CD4-positive, alpha-beta memory T cell (primary cell): ENCODE results near the gene PCA3. TPM values are rescaled to one million over a fixed set of nuclear protein-coding genes. Genes with fewer than 3 reads are reported as not detected.

Source experiments
- CTCF ChIA-PET: fragments of 350-600 bp; sonication (Branson Sonifier 250); formaldehyde crosslinking; loops from one replicate; lab custom pipeline; 2021; ENCODE audit warnings: inconsistent platforms; ENCODE audit not compliant: partially characterized antibody; lab: Charles Lee
- POLR2A ChIA-PET: fragments of 350-600 bp; sonication (Branson Sonifier 250); formaldehyde crosslinking; loops from one replicate; lab custom pipeline; 2021; ENCODE audit not compliant: partially characterized antibody; lab: Charles Lee
- DNase-seq, 5 donors: peaks; one replicate each; pipeline versions ENCODE4 v3.0.0 to v3.0.0-alpha.2; 2020 to 2022; ENCODE audit warnings: mixed read lengths in 1 of 5
- H3K27ac ChIP-seq: one replicate; pipeline ENCODE4 v1.7.0; 2013; ENCODE audit warnings: low read depth, low read length
- H3K27me3 ChIP-seq: 2 replicates; pipeline ENCODE4 v1.7.0; 2013; ENCODE audit warnings: mild to moderate bottlenecking, low read length, moderate library complexity; ENCODE audit not compliant: insufficient read depth
- H3K36me3 ChIP-seq: 2 replicates; pipeline ENCODE4 v1.7.0; 2013; ENCODE audit warnings: mild to moderate bottlenecking, low read length, moderate library complexity; ENCODE audit not compliant: insufficient read depth
- H3K4me1 ChIP-seq: 2 replicates; pipeline ENCODE4 v1.7.0; 2013; ENCODE audit warnings: mild to moderate bottlenecking, low read length, moderate library complexity; ENCODE audit not compliant: insufficient read depth
- H3K4me3 ChIP-seq, 2 donors: one replicate each; pipeline ENCODE4 v1.7.0; 2013; ENCODE audit warnings: low read length in 2 of 2, mild to moderate bottlenecking in 1 of 2
- H3K9me3 ChIP-seq, 2 donors: one replicate each; pipeline ENCODE4 v1.7.0; 2013; ENCODE audit warnings: low read length in 2 of 2, control low read depth in 1 of 2; ENCODE audit not compliant: control insufficient read depth in 1 of 2
- H3K27ac Mint-ChIP-seq, 7 donors: one replicate each; pipeline ENCODE4 v1.8.0; 2020 to 2021; ENCODE audit warnings: mixed read lengths in 7 of 7, mild to moderate bottlenecking in 6 of 7, inconsistent platforms in 3 of 7, moderate library complexity in 3 of 7
- H3K27me3 Mint-ChIP-seq, 2 donors: one replicate each; pipeline ENCODE4 v1.8.0; 2020 to 2021; ENCODE audit warnings: mixed read lengths in 2 of 2
- H3K36me3 Mint-ChIP-seq, 2 donors: one replicate each; pipeline ENCODE4 v1.8.0; 2020 to 2021; ENCODE audit warnings: mixed read lengths in 2 of 2, inconsistent platforms in 1 of 2, mild to moderate bottlenecking in 1 of 2
- H3K4me1 Mint-ChIP-seq, 4 donors: one replicate each; pipeline ENCODE4 v1.8.0; 2020 to 2021; ENCODE audit warnings: mixed read lengths in 4 of 4, mild to moderate bottlenecking in 1 of 4
- H3K4me3 Mint-ChIP-seq, 8 donors: one replicate each; pipeline ENCODE4 v1.8.0; 2020 to 2021; ENCODE audit warnings: mixed read lengths in 8 of 8, mild to moderate bottlenecking in 7 of 8, moderate library complexity in 6 of 8, inconsistent platforms in 3 of 8
- H3K9me3 Mint-ChIP-seq, 8 donors: one replicate each; pipeline ENCODE4 v1.8.0; 2020 to 2021; ENCODE audit warnings: mixed read lengths in 8 of 8, mild to moderate bottlenecking in 5 of 8, inconsistent platforms in 3 of 8, moderate library complexity in 1 of 8
- intact Hi-C: fragments of 100-400 bp; cut with micrococcal nuclease; formaldehyde crosslinking; loops from one replicate; pipeline ENCODE4 v1.15.1; 2023
- polyA plus RNA-seq, 2 donors: library from polyadenylated mRNA; unstranded; fragments of 300-500 nt; fragmentation: Illumina TruSeq; gene quantifications; one replicate each; pipeline ENCODE4 v1.2.3, GENCODE V29; 2021
- total RNA-seq, 2 experiments: library from RNA; stranded (reverse); gene quantifications; one replicate each; pipeline ENCODE4 v1.2.3, GENCODE V29; 2021

Gene PCA3
- total and polyA plus RNA-seq, 4 experiments from 2014 or later = not detected

DNA sequence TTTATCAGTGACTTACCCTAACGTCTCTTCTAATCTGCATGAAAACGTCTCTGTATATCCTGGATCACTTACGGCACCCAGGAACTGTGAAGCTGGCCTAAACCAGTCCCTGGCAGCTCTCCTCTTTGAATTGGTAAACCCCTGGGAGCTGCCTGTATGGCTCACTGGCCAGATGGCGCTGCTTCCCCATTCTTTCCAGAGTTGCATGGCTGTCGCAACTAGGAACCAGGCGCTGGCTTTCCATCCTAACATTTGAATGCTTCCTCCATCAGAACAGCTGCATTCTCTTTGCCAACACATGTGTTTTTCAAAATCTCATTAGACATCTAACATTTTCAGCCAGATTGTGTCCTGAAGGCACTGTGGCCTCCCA is 8.0 kb upstream of the PCA3 start:
- Mint-ChIP-seq H3K4me1 (peaks cover 0 to 9% (median 4%) of the 10 kb centered on the region in 4 donors), H3K36me3 (no peaks in the 10 kb centered on the region), H3K27me3 (peaks cover 2 to 5% of the 10 kb centered on the region in 2 donors), H3K27ac (no peak overlapping the region), H3K9me3 (no peaks in the 10 kb centered on the region), H3K4me3 (no peak overlapping the region)
- no peak for DNase-seq
- no peaks in the 10 kb centered on the region for H3K9me3 ChIP-seq
- no peaks in the 10 kb centered on the region for H3K36me3 ChIP-seq
- no peaks in the 10 kb centered on the region for H3K4me1 ChIP-seq
- H3K27ac ChIP-seq = no peak overlapping the region
- H3K4me3 ChIP-seq = no peak overlapping the region
- CTCF ChIA-PET = no interaction called here
- no peaks in the 10 kb centered on the region for H3K27me3 ChIP-seq
- POLR2A ChIA-PET = no interaction called here
- intact Hi-C loops = no loop called here

- no peak overlapping the region for H3K27ac Mint-ChIP-seq
- POLR2A ChIA-PET = no interaction called here
- H3K4me3 ChIP-seq = no peak overlapping the region
- H3K9me3 Mint-ChIP-seq = no peaks in the 10 kb centered on the region
- H3K27me3 ChIP-seq = no peaks in the 10 kb centered on the region
- no peak overlapping the region for H3K27ac ChIP-seq
- no peaks in the 10 kb centered on the region for H3K9me3 ChIP-seq
- H3K36me3 Mint-ChIP-seq = no peaks in the 10 kb centered on the region
- peaks cover 2 to 5% of the 10 kb centered on the region in 2 donors for H3K27me3 Mint-ChIP-seq
- intact Hi-C loops = no loop called here
- CTCF ChIA-PET = no interaction called here
- peaks cover 0 to 9% (median 4%) of the 10 kb centered on the region in 4 donors for H3K4me1 Mint-ChIP-seq
- H3K4me1 ChIP-seq = no peaks in the 10 kb centered on the region
- no peaks in the 10 kb centered on the region for H3K36me3 ChIP-seq
- DNase-seq = no peak
- no peak overlapping the region for H3K4me3 Mint-ChIP-seq
These were observed 7.1 kb upstream of the PCA3 start for GRCh38 chr9:76756941-76757673.

DNA sequence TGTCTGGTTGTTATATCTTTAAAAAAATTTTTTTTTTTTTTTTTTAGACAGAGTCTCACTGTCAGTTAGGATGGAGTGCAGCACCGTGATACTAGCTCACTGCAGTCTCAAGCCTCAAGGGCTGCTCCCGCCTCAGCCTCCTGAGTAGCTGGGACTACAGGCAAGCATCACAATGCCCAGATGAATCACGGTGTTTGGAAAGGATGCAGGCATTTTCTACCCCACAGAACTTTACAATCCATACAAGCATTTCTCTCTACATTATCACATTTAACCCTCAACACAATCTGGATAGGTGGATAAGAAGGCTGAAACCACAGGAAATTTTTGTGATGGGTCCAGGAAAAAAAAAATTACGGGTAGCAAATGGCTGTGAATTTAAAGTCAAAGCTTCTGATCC is 5.8 kb upstream of the PCA3 start:
- H3K27me3 Mint-ChIP-seq = peaks cover 2 to 9% of the 10 kb centered on the region in 2 donors
- H3K36me3 ChIP-seq = no peaks in the 10 kb centered on the region
- H3K4me3 Mint-ChIP-seq = no peak overlapping the region
- H3K4me3 ChIP-seq = no peak overlapping the region
- no peaks in the 10 kb centered on the region for H3K9me3 Mint-ChIP-seq
- H3K27ac Mint-ChIP-seq = no peak overlapping the region
- H3K36me3 Mint-ChIP-seq = no peaks in the 10 kb centered on the region
- DNase-seq = no peak
- CTCF ChIA-PET = no interaction called here
- H3K27ac ChIP-seq = no peak overlapping the region
- no peaks in the 10 kb centered on the region for H3K27me3 ChIP-seq
- no peaks in the 10 kb centered on the region for H3K9me3 ChIP-seq
- H3K4me1 Mint-ChIP-seq = peaks cover 0 to 9% (median 4%) of the 10 kb centered on the region in 4 donors
- intact Hi-C loops = no loop called here
- H3K4me1 ChIP-seq = no peaks in the 10 kb centered on the region
- POLR2A ChIA-PET = no interaction called here

GRCh38 chr9:76759732-76760131 is 4.5 kb upstream of the PCA3 start:
- no peak for DNase-seq
- intact Hi-C loops = no loop called here
- Mint-ChIP-seq H3K27me3 (peaks cover 2 to 9% of the 10 kb centered on the region in 2 donors), H3K27ac (no peak overlapping the region), H3K36me3 (no peaks in the 10 kb centered on the region), H3K9me3 (no peaks in the 10 kb centered on the region), H3K4me3 (no peak overlapping the region), H3K4me1 (peaks cover 0 to 9% (median 4%) of the 10 kb centered on the region in 4 donors)
- no peak overlapping the region for H3K4me3 ChIP-seq
- H3K4me1 ChIP-seq = no peaks in the 10 kb centered on the region
- ChIA-PET POLR2A (no interaction called here), CTCF (no interaction called here)
- H3K27me3 ChIP-seq = no peaks in the 10 kb centered on the region
- no peaks in the 10 kb centered on the region for H3K9me3 ChIP-seq
- H3K36me3 ChIP-seq = no peaks in the 10 kb centered on the region
- no peak overlapping the region for H3K27ac ChIP-seq

GRCh38 chr9:76761448-76761847 is 2.8 kb upstream of the PCA3 start:
- POLR2A ChIA-PET = no interaction called here
- CTCF ChIA-PET = no interaction called here
- H3K36me3 ChIP-seq = no peaks in the 10 kb centered on the region
- no peak overlapping the region for H3K4me3 Mint-ChIP-seq
- H3K27ac Mint-ChIP-seq = no peak overlapping the region
- H3K27me3 Mint-ChIP-seq = peaks cover 2 to 11% of the 10 kb centered on the region in 2 donors
- peaks cover 0 to 2% (median under 1%) of the 10 kb centered on the region in 4 donors for H3K4me1 Mint-ChIP-seq
- H3K27ac ChIP-seq = no peak overlapping the region
- H3K36me3 Mint-ChIP-seq = no peaks in the 10 kb centered on the region
- H3K9me3 Mint-ChIP-seq = no peaks in the 10 kb centered on the region
- no peaks in the 10 kb centered on the region for H3K9me3 ChIP-seq
- H3K4me3 ChIP-seq = no peak overlapping the region
- intact Hi-C loops = no loop called here
- no peak for DNase-seq
- H3K27me3 ChIP-seq = no peaks in the 10 kb centered on the region
- H3K4me1 ChIP-seq = no peaks in the 10 kb centered on the region

DNA sequence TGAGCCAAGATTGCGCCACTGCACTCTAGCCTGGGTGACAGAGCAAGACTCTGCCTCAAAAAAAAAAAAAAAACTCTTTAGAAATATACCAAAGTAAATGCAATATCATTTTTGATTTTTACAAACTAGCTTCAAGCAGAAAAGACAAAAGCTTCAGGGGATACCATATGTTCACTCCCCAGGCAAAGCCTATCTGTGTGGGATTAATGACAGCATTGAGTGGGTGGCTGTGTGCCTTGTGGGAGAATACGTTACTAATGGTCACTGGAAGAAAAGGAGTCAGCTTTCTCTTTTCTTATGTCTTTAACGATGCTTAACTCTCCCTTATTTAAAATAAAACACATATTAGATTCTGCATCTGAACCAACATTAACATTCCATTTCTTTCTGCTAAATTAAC is 1.9 kb downstream of the PCA3 start:
- H3K9me3 ChIP-seq = no peaks in the 10 kb centered on the region
- POLR2A ChIA-PET = no interaction called here
- Mint-ChIP-seq H3K4me1 (no peaks in the 10 kb centered on the region), H3K27me3 (peaks cover under 1 to 10% of the 10 kb centered on the region in 2 donors), H3K9me3 (no peaks in the 10 kb centered on the region), H3K4me3 (no peak overlapping the region), H3K27ac (no peak overlapping the region), H3K36me3 (no peaks in the 10 kb centered on the region)
- intact Hi-C loops = no loop called here
- H3K4me1 ChIP-seq = no peaks in the 10 kb centered on the region
- no peaks in the 10 kb centered on the region for H3K36me3 ChIP-seq
- CTCF ChIA-PET = no interaction called here
- no peaks in the 10 kb centered on the region for H3K27me3 ChIP-seq
- H3K4me3 ChIP-seq = no peak overlapping the region
- DNase-seq = no peak
- H3K27ac ChIP-seq = no peak overlapping the region

- Mint-ChIP-seq H3K4me3 (no peak overlapping the region), H3K9me3 (no peaks in the 10 kb centered on the region), H3K4me1 (peaks cover 0 to 3% (median under 1%) of the 10 kb centered on the region in 4 donors), H3K27ac (no peak overlapping the region), H3K36me3 (no peaks in the 10 kb centered on the region), H3K27me3 (peaks cover 2% of the 10 kb centered on the region in 2 donors)
- intact Hi-C loops = no loop called here
- no peaks in the 10 kb centered on the region for H3K4me1 ChIP-seq
- H3K9me3 ChIP-seq = no peaks in the 10 kb centered on the region
- no peak for DNase-seq
- no peaks in the 10 kb centered on the region for H3K27me3 ChIP-seq
- no peak overlapping the region for H3K27ac ChIP-seq
- ChIA-PET POLR2A (no interaction called here), CTCF (no interaction called here)
- no peak overlapping the region for H3K4me3 ChIP-seq
- no peaks in the 10 kb centered on the region for H3K36me3 ChIP-seq
These were observed 8.6 kb downstream of the PCA3 start for GRCh38 chr9:76772686-76773445.
